Stomach (tissue), 4 donors: ENCODE results near the gene TRAF1.

ENCODE experiments used
- CTCF ChIP-seq, 7 experiments: fragments of 450-650 bp in 4 of 7; fragments of 200-600 bp in 3 of 7; sonication (generic) in 3 of 7; IDR thresholded peaks; one replicate each; pipeline ENCODE4 v1.5.1; 2016 to 2019; ENCODE audit warnings: antibody characterized with exemption in 7 of 7, control low read depth in 2 of 7, mild to moderate bottlenecking in 1 of 7
- POLR2A ChIP-seq, 4 donors: fragments of 450-650 bp; IDR thresholded peaks; one replicate each; pipeline ENCODE4 v1.6.1; 2016; ENCODE audit warnings: antibody characterized with exemption in 4 of 4, control low read depth in 2 of 4, mild to moderate bottlenecking in 1 of 4, moderate library complexity in 1 of 4
- POLR2AphosphoS5 ChIP-seq, 3 donors: sonication (generic); formaldehyde crosslinking; IDR thresholded peaks; one replicate each; pipeline ENCODE4 v1.6.1; 2016; ENCODE audit warnings: antibody characterized with exemption in 3 of 3

GRCh38 chr9:120920806-120921178, 5.8 kb downstream of the TRAF1 start:
- TF ChIP-seq CTCF (IDR thresholded peaks at IDR 0.05) (no peak), POLR2A (IDR thresholded peaks at IDR 0.05) (no peak), POLR2AphosphoS5 (IDR thresholded peaks at IDR 0.05) (no peak)
